ENCODE results near the gene LRRC39. TPM values are rescaled to one million over a fixed set of nuclear protein-coding genes. Genes with fewer than 3 reads are reported as not detected.

The LRRC39 gene
- total RNA-seq, 3 donors from 2014 or later: 1.3 to 2.5 (median 1.9) TPM

GRCh38 chr1:100152271-100152670, 25.8 kb downstream of the LRRC39 start:
- no peaks in the 10 kb centered on the region for H3K27me3 ChIP-seq
- intact Hi-C loops (cut with DNase I; ENCODE audit: low total_unique reads): no loop called here
- H3K4me3 ChIP-seq: no peak overlapping the region
- no peaks in the 10 kb centered on the region for H3K9me3 ChIP-seq
- TF ChIP-seq CTCF (IDR thresholded peaks at IDR 0.05) (no peak), POLR2A (IDR thresholded peaks at IDR 0.05) (no peak), POLR2AphosphoS5 (IDR thresholded peaks at IDR 0.05) (no peak)
- H3K36me3 ChIP-seq: no peaks in the 10 kb centered on the region
- H3K27ac ChIP-seq: no peak overlapping the region
- no peak for DNase-seq (ENCODE audit: low spot score in 2 of 2)
- no peaks in the 10 kb centered on the region for H3K4me1 ChIP-seq

GRCh38 chr1:100151679-100152078, 26.4 kb downstream of the LRRC39 start:
- intact Hi-C loops (cut with DNase I; ENCODE audit: low total_unique reads): no loop called here
- no peaks in the 10 kb centered on the region for H3K36me3 ChIP-seq
- no peak for DNase-seq (ENCODE audit: low spot score in 2 of 2)

GRCh38 chr1:100147875-100148274, 30.2 kb downstream of the LRRC39 start:
- no peaks in the 10 kb centered on the region for H3K4me1 ChIP-seq
- no peak for TF ChIP-seq POLR2A (IDR thresholded peaks at IDR 0.05)
- TF ChIP-seq CTCF (IDR thresholded peaks at IDR 0.05): no peak
- TF ChIP-seq POLR2AphosphoS5 (IDR thresholded peaks at IDR 0.05): no peak
- peaks cover 4% of the 10 kb centered on the region for H3K36me3 ChIP-seq
- no peak for DNase-seq (ENCODE audit: low spot score in 2 of 2)
- no peaks in the 10 kb centered on the region for H3K27me3 ChIP-seq
- H3K9me3 ChIP-seq: no peaks in the 10 kb centered on the region
- H3K27ac ChIP-seq: no peak overlapping the region
- intact Hi-C loops (cut with DNase I; ENCODE audit: low total_unique reads): no loop called here
- H3K4me3 ChIP-seq: no peak overlapping the region

More at GRCh38 chr1:100151679-100152078, 26.4 kb downstream of the LRRC39 start:
- no peaks in the 10 kb centered on the region for H3K27me3 ChIP-seq
- no peaks in the 10 kb centered on the region for H3K4me1 ChIP-seq
- H3K27ac ChIP-seq: no peak overlapping the region
- no peaks in the 10 kb centered on the region for H3K9me3 ChIP-seq
- TF ChIP-seq POLR2A (IDR thresholded peaks at IDR 0.05) (no peak), CTCF (IDR thresholded peaks at IDR 0.05) (no peak), POLR2AphosphoS5 (IDR thresholded peaks at IDR 0.05) (no peak)
- no peak overlapping the region for H3K4me3 ChIP-seq

GRCh38 chr1:100146958-100147357, 31.1 kb downstream of the LRRC39 start:
- TF ChIP-seq POLR2AphosphoS5 (IDR thresholded peaks at IDR 0.05) (no peak), POLR2A (IDR thresholded peaks at IDR 0.05) (no peak), CTCF (IDR thresholded peaks at IDR 0.05) (no peak)
- peaks cover 4% of the 10 kb centered on the region for H3K36me3 ChIP-seq
- no peak for DNase-seq (ENCODE audit: low spot score in 2 of 2)

GRCh38 chr1:100145116-100145515, 32.9 kb downstream of the LRRC39 start:
- Histone ChIP-seq H3K36me3 (peaks cover 11% of the 10 kb centered on the region), H3K27me3 (no peaks in the 10 kb centered on the region), H3K4me3 (no peak overlapping the region), H3K27ac (no peak overlapping the region), H3K4me1 (no peaks in the 10 kb centered on the region), H3K9me3 (no peaks in the 10 kb centered on the region)
- intact Hi-C loops (cut with DNase I; ENCODE audit: low total_unique reads): no loop called here
- no peak for DNase-seq (ENCODE audit: low spot score in 2 of 2)
- no peak for TF ChIP-seq CTCF (IDR thresholded peaks at IDR 0.05)
- TF ChIP-seq POLR2A (IDR thresholded peaks at IDR 0.05): no peak
- no peak for TF ChIP-seq POLR2AphosphoS5 (IDR thresholded peaks at IDR 0.05)

More at GRCh38 chr1:100146958-100147357, 31.1 kb downstream of the LRRC39 start:
- H3K4me1 ChIP-seq: no peaks in the 10 kb centered on the region
- no peaks in the 10 kb centered on the region for H3K9me3 ChIP-seq
- H3K27me3 ChIP-seq: no peaks in the 10 kb centered on the region
- intact Hi-C loops (cut with DNase I; ENCODE audit: low total_unique reads): no loop called here
- no peak overlapping the region for H3K27ac ChIP-seq
- no peak overlapping the region for H3K4me3 ChIP-seq

Measured in breast epithelium (tissue), 4 donors.